HG02571 (cell line): Measurements from ENCODE around the gene HSD17B3.
"Not testable (repeated sequence)": the region's sequence is repeated elsewhere in the genome, so short reads cannot be mapped to it uniquely, and the experiment has no call there.

Experiments used
- ATAC-seq: cut with Tn5 transposase; IDR thresholded peaks from one replicate; pipeline ENCODE4 v1.9.1; 2021; ENCODE audit warnings: mild to moderate bottlenecking, moderate library complexity; ENCODE audit not compliant: unreplicated experiment

HSD17B3 gene

GRCh38 chr9:96236854-96237550 lies 65.0 kb downstream of the HSD17B3 start:
- ATAC-seq, result no peak

GRCh38 chr9:96236337-96236736 lies 65.6 kb downstream of the HSD17B3 start:
- not testable (repeated sequence) for ATAC-seq

GRCh38 chr9:96232539-96233241 lies 69.3 kb downstream of the HSD17B3 start:
- no peak for ATAC-seq

GRCh38 chr9:96232164-96232538 lies 69.8 kb downstream of the HSD17B3 start:
- no peak for ATAC-seq

- no peak for ATAC-seq
Observed at GRCh38 chr9:96230002-96230401, 72.0 kb downstream of the HSD17B3 start.

GRCh38 chr9:96222132-96222531 lies 79.8 kb downstream of the HSD17B3 start:
- no peak for ATAC-seq

GRCh38 chr9:96219900-96220257 lies 82.1 kb downstream of the HSD17B3 start:
- no peak for ATAC-seq

- no peak for ATAC-seq
Observed at GRCh38 chr9:96219026-96219899, 82.7 kb downstream of the HSD17B3 start.

- peak; percentile 74 for ATAC-seq
Observed at GRCh38 chr9:96217754-96218693, 84.0 kb downstream of the HSD17B3 start.

GRCh38 chr9:96217294-96217707 lies 84.7 kb downstream of the HSD17B3 start:
- ATAC-seq, result no peak

- ATAC-seq, result no peak
Observed at GRCh38 chr9:96216583-96216982, 85.4 kb downstream of the HSD17B3 start.

GRCh38 chr9:96215841-96216240 lies 86.1 kb downstream of the HSD17B3 start:
- ATAC-seq, result no peak

GRCh38 chr9:96214635-96215034 lies 87.3 kb downstream of the HSD17B3 start:
- no peak for ATAC-seq

GRCh38 chr9:96209407-96210271 lies 92.3 kb downstream of the HSD17B3 start:
- ATAC-seq, result no peak

GRCh38 chr9:96206156-96206751 lies 95.7 kb downstream of the HSD17B3 start:
- ATAC-seq, result no peak

GRCh38 chr9:96204853-96205252 lies 97.1 kb downstream of the HSD17B3 start:
- no peak for ATAC-seq

- ATAC-seq, result no peak
Observed at GRCh38 chr9:96203867-96204501, 98.0 kb downstream of the HSD17B3 start.

- ATAC-seq, result no peak
Observed at GRCh38 chr9:96202971-96203780, 98.8 kb downstream of the HSD17B3 start.
